22Rv1 (cell line): ENCODE data around the gene SNX25.

Source experiments
- H3K27ac ChIP-seq: fragments of 450-650 bp; 2 replicates; pipeline ENCODE4 v1.5.1; 2017
- ZFX ChIP-seq: fragments of 450-650 bp; IDR thresholded peaks from 2 replicates; pipeline ENCODE4 v1.6.1; 2017; ENCODE audit warnings: antibody characterized with exemption, borderline replicate concordance
- TF ChIP-seq, protein P1 (sequence below): fragments of 450-650 bp; IDR thresholded peaks from 2 replicates; pipeline ENCODE4 v1.5.1; 2017; ENCODE audit warnings: mild to moderate bottlenecking

Gene SNX25

DNA sequence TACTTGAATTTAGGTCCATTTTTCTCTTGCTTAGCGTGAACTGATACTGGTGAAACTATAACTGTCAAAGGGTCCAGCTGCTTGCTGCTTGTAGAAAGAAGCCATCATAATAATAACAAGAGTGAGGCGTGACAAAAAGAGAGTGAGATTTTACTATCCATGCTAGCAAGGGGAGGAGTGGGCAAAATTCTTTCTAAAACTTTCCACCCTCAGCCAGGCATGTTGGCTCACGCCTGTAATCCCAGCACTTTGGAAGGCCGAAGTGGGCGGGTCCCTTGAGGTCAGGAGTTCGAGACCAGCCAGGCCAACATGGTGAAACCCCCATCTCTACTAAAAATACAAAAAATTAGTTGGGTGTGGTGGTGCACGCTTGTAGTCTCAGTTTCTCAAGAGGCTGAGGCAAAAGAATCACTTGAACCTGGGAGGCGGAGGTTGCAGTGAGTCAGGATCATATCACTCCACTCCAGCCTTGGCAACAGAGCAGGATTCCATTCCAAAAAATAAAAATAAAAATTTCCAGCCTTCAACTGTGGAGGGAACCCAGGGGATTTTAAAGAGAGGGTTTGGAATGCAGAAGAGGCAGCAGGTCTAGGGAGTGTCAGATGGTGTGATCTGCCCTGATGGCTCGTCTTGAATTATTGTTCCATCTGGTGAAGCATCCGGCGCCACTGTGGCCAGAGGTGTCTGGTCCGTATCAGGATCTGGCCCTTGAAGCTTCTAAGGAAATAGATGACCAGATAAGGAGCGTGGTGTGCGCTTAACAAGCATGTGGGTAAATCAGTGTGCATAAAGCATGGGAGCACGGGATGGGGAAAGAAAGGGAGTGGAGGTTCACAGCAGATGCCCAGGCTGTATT is 134.6 kb downstream of the SNX25 start:
- H3K27ac ChIP-seq: no peak overlapping the region
- TF ChIP-seq, protein P1, sequence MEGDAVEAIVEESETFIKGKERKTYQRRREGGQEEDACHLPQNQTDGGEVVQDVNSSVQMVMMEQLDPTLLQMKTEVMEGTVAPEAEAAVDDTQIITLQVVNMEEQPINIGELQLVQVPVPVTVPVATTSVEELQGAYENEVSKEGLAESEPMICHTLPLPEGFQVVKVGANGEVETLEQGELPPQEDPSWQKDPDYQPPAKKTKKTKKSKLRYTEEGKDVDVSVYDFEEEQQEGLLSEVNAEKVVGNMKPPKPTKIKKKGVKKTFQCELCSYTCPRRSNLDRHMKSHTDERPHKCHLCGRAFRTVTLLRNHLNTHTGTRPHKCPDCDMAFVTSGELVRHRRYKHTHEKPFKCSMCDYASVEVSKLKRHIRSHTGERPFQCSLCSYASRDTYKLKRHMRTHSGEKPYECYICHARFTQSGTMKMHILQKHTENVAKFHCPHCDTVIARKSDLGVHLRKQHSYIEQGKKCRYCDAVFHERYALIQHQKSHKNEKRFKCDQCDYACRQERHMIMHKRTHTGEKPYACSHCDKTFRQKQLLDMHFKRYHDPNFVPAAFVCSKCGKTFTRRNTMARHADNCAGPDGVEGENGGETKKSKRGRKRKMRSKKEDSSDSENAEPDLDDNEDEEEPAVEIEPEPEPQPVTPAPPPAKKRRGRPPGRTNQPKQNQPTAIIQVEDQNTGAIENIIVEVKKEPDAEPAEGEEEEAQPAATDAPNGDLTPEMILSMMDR: no peak
- no peak for TF ChIP-seq ZFX

DNA sequence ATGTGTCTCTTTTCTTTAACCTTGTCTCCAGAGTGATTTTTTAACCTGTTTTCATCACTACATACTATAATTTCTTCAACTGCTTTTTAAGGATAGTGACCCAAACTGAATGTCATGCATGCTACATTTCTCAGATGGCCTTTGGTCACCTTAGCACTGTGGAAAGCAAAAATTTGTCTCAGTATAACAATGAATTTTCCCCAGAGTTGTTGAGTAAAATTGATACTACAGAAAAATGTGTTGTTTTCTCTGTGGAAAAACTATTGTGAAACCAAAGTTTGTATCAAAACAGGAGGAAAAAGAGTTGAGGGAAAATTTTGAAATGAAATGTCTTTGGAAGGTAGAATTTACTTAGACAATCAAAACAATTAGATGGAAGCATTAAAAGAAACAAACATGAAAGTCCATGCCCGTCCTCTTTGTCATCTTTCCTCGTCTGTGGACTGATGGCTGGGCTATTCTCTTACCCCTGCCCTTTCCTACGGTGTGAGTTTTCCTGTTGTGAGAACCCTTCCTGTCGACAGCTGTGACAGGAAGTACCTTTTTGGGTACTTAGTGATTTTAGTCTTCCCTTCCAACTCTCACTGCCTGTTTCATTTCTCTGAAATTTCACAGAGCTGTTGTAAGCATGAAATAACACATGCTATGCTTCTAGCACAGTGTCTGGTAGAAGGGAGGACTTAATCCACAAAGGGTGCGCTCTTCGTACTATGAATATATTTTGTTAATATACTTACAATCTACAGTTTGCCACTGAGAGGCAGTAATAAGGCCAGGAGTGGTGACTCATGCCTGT is 135.5 kb downstream of the SNX25 start:
- H3K27ac ChIP-seq: no peak overlapping the region
- TF ChIP-seq, protein P1: no peak
- no peak for TF ChIP-seq ZFX

DNA sequence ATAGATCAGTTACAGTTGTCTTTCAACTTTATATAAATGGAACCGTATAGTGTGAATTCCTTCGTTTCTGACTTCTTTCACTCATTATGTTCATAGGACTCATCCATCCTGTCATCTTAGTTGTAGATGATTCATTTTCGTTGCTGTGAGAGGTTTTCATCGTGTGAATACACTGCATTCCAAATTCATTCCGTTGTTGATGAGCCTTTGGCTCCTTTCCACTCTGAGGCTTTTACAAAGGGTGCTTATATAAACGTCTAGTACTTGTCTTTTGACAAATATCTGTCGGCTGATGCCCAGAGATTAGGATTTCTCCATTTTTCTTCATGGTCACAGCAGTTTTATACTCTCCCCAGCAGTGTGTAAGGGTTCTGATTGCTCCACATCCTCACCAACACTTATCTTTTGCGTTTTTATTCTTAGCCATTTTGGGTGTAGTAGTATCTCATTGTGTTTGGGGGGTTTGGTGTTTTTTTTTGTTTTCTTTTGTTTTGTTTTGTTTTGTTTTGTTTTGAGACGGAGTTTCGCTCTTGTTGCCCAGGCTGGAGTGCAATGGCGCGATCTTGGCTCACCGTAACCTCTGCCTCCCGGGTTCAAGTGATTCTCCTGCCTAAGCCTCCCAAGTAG is 137.7 kb downstream of the SNX25 start:
- TF ChIP-seq, protein P1: no peak
- no peak for TF ChIP-seq ZFX
- no peak overlapping the region for H3K27ac ChIP-seq

DNA sequence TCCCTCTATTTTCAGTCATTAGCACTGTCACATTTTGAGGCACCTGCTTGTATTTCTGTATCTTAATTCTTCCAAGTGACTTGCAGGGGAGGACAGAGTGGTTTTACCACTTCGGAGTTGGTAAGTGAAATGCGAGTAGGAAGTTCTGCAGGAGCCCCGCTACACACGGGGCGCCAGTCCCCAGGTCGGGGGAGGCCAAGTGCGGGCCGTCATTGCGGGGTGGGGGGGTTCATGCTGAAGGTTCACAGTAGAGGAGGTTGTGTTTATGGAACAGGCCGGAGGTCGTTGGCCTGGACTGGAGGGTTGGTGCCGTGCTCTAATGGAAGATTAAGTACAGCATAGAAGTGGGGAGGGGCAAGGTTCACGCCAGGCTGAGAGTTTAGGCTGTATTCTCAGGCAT is 142.3 kb downstream of the SNX25 start:
- TF ChIP-seq, protein P1: no peak
- TF ChIP-seq ZFX: no peak
- no peak overlapping the region for H3K27ac ChIP-seq

DNA sequence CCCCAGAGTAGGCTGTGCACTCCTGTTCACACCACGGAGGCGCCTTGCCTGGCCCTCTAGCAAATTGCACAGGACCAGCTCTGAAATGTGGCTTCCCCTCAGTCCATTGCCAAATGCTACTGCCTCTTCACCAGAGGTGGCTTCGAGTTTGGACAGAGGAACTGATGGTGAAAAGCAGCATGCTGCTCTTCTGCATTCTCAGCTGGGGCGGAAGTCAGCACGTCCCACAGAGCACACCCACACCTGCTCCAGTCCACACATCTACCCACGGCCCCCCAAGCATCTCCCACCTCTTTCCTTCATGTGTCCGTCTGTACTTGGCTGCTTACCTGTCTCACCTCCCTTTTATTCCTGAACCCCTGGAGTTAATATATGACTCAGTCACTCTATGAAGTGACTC is 142.8 kb downstream of the SNX25 start:
- no peak overlapping the region for H3K27ac ChIP-seq
- TF ChIP-seq, protein P1: no peak
- no peak for TF ChIP-seq ZFX

DNA sequence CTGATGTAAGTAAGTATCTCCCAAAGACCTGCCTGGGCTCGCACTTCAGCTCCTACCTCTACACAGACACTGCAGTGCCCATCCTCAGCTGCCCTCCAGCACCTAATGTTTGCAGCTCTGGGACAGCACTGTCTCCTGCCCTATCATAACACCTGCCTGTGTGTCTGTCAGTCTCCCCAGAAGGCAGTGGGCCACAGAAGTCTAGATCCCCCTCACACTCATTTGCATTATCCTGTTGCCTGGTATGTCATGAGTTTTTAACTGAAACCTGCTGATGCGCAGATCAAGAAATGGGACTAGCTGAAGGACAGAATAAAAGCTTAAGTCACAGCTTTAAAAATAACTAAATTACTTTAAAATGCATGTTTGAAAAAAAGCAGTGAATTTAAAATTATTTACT is 143.3 kb downstream of the SNX25 start:
- no peak for TF ChIP-seq ZFX
- TF ChIP-seq, protein P1: no peak
- H3K27ac ChIP-seq: no peak overlapping the region

DNA sequence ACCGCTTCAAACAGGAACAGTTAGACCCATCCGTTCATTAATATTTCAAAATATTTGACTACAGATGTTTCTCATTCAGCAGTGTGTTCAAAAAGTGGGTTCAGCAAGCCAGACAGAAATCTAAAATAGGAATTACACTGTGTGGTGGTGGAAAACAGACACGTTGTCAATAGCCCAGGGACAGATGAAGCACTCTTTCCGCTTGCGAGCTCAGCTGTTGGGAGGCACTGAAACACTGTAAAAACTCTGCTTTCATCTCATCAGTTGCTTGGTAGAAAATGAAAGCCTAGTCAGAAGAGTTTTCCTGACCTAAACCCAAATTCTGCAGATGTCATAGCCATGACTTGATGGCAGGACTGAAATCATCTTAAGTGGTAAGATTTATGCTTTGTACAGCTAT is 147.8 kb downstream of the SNX25 start:
- H3K27ac ChIP-seq: no peak overlapping the region
- no peak for TF ChIP-seq ZFX
- TF ChIP-seq, protein P1: no peak
